ENCODE measurements around the gene ZCCHC18. TPM values are rescaled to one million over a fixed set of nuclear protein-coding genes. Genes with fewer than 3 reads are reported as not detected.
"Not testable (repeated sequence)": the region's sequence is repeated elsewhere in the genome, so short reads cannot be mapped to it uniquely, and the experiment has no call there.

Gene ZCCHC18
- total and polyA plus RNA-seq, 2 donors (not counting 3 experiments of a cell fraction or from before 2014, with no cell fraction given): 2.3 to 2.7 TPM

GRCh38 chrX:104110491-104111240 lies 1.7 kb upstream of the ZCCHC18 start:
- intact Hi-C loops (cut with micrococcal nuclease): loop anchor here (5.0 kb wide), 1 partner anchor 423 kb away; the partner anchor contains the start of gene MORF4L2
- BruUV-seq (replicated peaks); H3K27me3 ChIP-seq (ENCODE audit: control insufficient read depth in 2 of 2, insufficient read depth in 2 of 2, low read length in 2 of 2); H3K9ac ChIP-seq (replicated peaks; ENCODE audit: extremely low read depth, insufficient read depth, low read length); H3K27ac ChIP-seq (ENCODE audit: insufficient read depth, low read depth, low read length); H3K79me2 ChIP-seq (ENCODE audit: control insufficient read depth, insufficient read depth, low read length); POLR2A ChIA-PET; H3K36me3 ChIP-seq (ENCODE audit: control insufficient read depth in 2 of 2, extremely low read depth in 1 of 2, insufficient read depth in 2 of 2, low read length in 2 of 2); H3K4me3 ChIP-seq (replicated peaks in 1 of 3; ENCODE audit: insufficient read depth in 1 of 3, low read depth in 1 of 3, low read length in 3 of 3); H4K20me1 ChIP-seq (replicated peaks; ENCODE audit: control insufficient read depth, extremely low read depth, insufficient read depth, low read length); H3K9me1 ChIP-seq (replicated peaks; ENCODE audit: control insufficient read depth, extremely low read depth, insufficient read depth, low read length); H2AFZ ChIP-seq (ENCODE audit: low read depth, low read length); H3K4me2 ChIP-seq (ENCODE audit: insufficient read depth, low read length); DNase-seq (ENCODE audit: low read depth, low spot score); H3K9me3 ChIP-seq (replicated peaks; ENCODE audit: control insufficient read depth, insufficient read depth, low read length); CTCF ChIA-PET; dilution Hi-C loops (cut with MboI; ENCODE audit: extremely low pct_ligation_motif_present, low sequenced_read_pairs): not testable (repeated sequence)
- FAIRE-seq: peak; percentile 67
- H3K4me1 ChIP-seq (ENCODE audit: control insufficient read depth, extremely low read depth, insufficient read depth, low read length): peaks cover 12% of the 10 kb centered on the region

- H3K4me1 ChIP-seq (ENCODE audit: control insufficient read depth, extremely low read depth, insufficient read depth, low read length): peaks cover 12% of the 10 kb centered on the region
- H3K36me3 ChIP-seq (ENCODE audit: control insufficient read depth in 2 of 2, extremely low read depth in 1 of 2, insufficient read depth in 2 of 2, low read length in 2 of 2): no peaks in the 10 kb centered on the region
- H3K4me2 ChIP-seq (ENCODE audit: insufficient read depth, low read length): peak overlapping the region; percentile 81
- FAIRE-seq: peak; percentile 92
- ChIA-PET POLR2A (no interaction called here), CTCF (interaction anchor here (1.1 to 2.3 kb wide), 9 partner anchors 9 to 282 kb away, joined by 4 to 21 read pairs (median 6); partner anchors contain the start of genes RAB9B and SLC25A53)
- TSS peak; percentile 21 for BruUV-seq (replicated peaks)
- H3K27ac ChIP-seq (ENCODE audit: insufficient read depth, low read depth, low read length): peak overlapping the region; percentile 72
- peak overlapping the region; percentile 80 for H3K9ac ChIP-seq (replicated peaks; ENCODE audit: extremely low read depth, insufficient read depth, low read length)
- H3K27me3 ChIP-seq (ENCODE audit: control insufficient read depth in 2 of 2, insufficient read depth in 2 of 2, low read length in 2 of 2): no peaks in the 10 kb centered on the region
- DNase-seq (ENCODE audit: low read depth, low spot score): peak; percentile 52
- TF ChIP-seq CTCF (IDR thresholded peaks at IDR 0.05; ENCODE audit: extremely low read depth in 1 of 2, insufficient read depth in 1 of 2, low read depth in 1 of 2, low read length in 2 of 2): peak; percentile 39 to 40
- TF ChIP-seq GATA2 (IDR thresholded peaks at IDR 0.05; ENCODE audit: insufficient read depth, insufficient read length, low read depth, low read length): no peak
- intact Hi-C loops (cut with micrococcal nuclease): loop anchor here (1.0 to 5.0 kb wide), 4 partner anchors 15 to 426 kb away; partner anchors contain the start of genes MORF4L2 and SLC25A53
- no peaks in the 10 kb centered on the region for H3K79me2 ChIP-seq (ENCODE audit: control insufficient read depth, insufficient read depth, low read length)
- H2AFZ ChIP-seq (ENCODE audit: low read depth, low read length): peak overlapping the region; percentile 91
- peak overlapping the region; percentile 67 to 76 (median 70) for H3K4me3 ChIP-seq (replicated peaks in 1 of 3; ENCODE audit: insufficient read depth in 1 of 3, low read depth in 1 of 3, low read length in 3 of 3)
- no peaks in the 10 kb centered on the region for H3K9me1 ChIP-seq (replicated peaks; ENCODE audit: control insufficient read depth, extremely low read depth, insufficient read depth, low read length)
- H4K20me1 ChIP-seq (replicated peaks; ENCODE audit: control insufficient read depth, extremely low read depth, insufficient read depth, low read length): no peaks in the 10 kb centered on the region
- dilution Hi-C loops (cut with MboI; ENCODE audit: extremely low pct_ligation_motif_present, low sequenced_read_pairs): no loop called here
- no peaks in the 10 kb centered on the region for H3K9me3 ChIP-seq (replicated peaks; ENCODE audit: control insufficient read depth, insufficient read depth, low read length)
These were observed 1.1 kb downstream of the ZCCHC18 start for GRCh38 chrX:104113222-104113965.

Data from endothelial cell of umbilical vein (primary cell).